Caco-2 (cell line): Measurements from ENCODE around the gene IKZF3. TPM values are rescaled to one million over a fixed set of nuclear protein-coding genes. Genes with fewer than 3 reads are reported as not detected.

Experiments used
- BruUV-seq: library from RNA; stranded (reverse); fragments of 400-500 nt; replicated peaks from 2 replicates; lab custom pipeline; 2021; lab: Mats Ljungman, UMichigan
- CTCF ChIA-PET: fragments of 300-600 bp; sonication (Branson Sonifier 250); formaldehyde crosslinking; loops from one replicate; lab custom pipeline; 2022; ENCODE audit warnings: antibody characterized with exemption; lab: Charles Lee
- POLR2A ChIA-PET: fragments of 300-600 bp; sonication (Branson Sonifier 250); formaldehyde crosslinking; loops from one replicate; lab custom pipeline; 2022; ENCODE audit warnings: antibody characterized with exemption; lab: Charles Lee
- DNase-seq, 2 experiments: peaks; one replicate each; pipeline versions ENCODE4 v3.0.0 to v3.0.0-alpha.2; 2020 to 2022
- H3K27me3 ChIP-seq: replicated peaks from 2 replicates; pipeline ENCODE4 v1.6.0; 2011; ENCODE audit warnings: low read length; ENCODE audit not compliant: control insufficient read depth, insufficient read depth
- H3K36me3 ChIP-seq: 2 replicates; pipeline ENCODE4 v1.5.1; 2011; ENCODE audit warnings: low read length; ENCODE audit not compliant: control insufficient read depth, insufficient read depth
- H3K4me1 ChIP-seq: fragments of 250-450 bp; sonication (Bioruptor Pico); 2 replicates; pipeline ENCODE4 v1.5.1; 2020; ENCODE audit warnings: mild to moderate bottlenecking
- H3K4me3 ChIP-seq: 2 replicates; pipeline ENCODE4 v1.5.1; 2011; ENCODE audit warnings: low read depth, mild to moderate bottlenecking, control low read depth, low read length
- H3K9me3 ChIP-seq: fragments of 250-450 bp; sonication (Bioruptor Pico); 2 replicates; pipeline ENCODE4 v1.5.1; 2020; ENCODE audit warnings: mild to moderate bottlenecking, moderate library complexity
- H3K27ac Mint-ChIP-seq: one replicate; pipeline ENCODE4 v1.8.0; 2022; ENCODE audit warnings: mixed read lengths; ENCODE audit not compliant: unreplicated experiment
- H3K27me3 Mint-ChIP-seq: one replicate; pipeline ENCODE4 v1.8.0; 2022; ENCODE audit warnings: mixed read lengths; ENCODE audit not compliant: insufficient read depth, unreplicated experiment
- H3K36me3 Mint-ChIP-seq: one replicate; pipeline ENCODE4 v1.8.0; 2022; ENCODE audit warnings: mild to moderate bottlenecking, mixed read lengths; ENCODE audit not compliant: insufficient read depth, unreplicated experiment
- H3K4me1 Mint-ChIP-seq: one replicate; pipeline ENCODE4 v1.8.0; 2022; ENCODE audit warnings: low read depth, mixed read lengths; ENCODE audit not compliant: unreplicated experiment
- H3K4me3 Mint-ChIP-seq: one replicate; pipeline ENCODE4 v1.8.0; 2022; ENCODE audit warnings: mild to moderate bottlenecking, moderate library complexity, mixed read lengths; ENCODE audit not compliant: unreplicated experiment
- H3K9me3 Mint-ChIP-seq: one replicate; pipeline ENCODE4 v1.8.0; 2022; ENCODE audit warnings: mixed read lengths; ENCODE audit not compliant: unreplicated experiment
- CTCF ChIP-seq, 2 experiments: fragments of 200-600 bp in 1 of 2; IDR thresholded peaks; 1 replicate in 1 of 2; 2 replicates in 1 of 2; pipeline versions ENCODE4 v1.5.1 to v1.8.0; 2011 to 2022; ENCODE audit warnings: antibody characterized with exemption in 1 of 2, control low read depth in 1 of 2, inconsistent platforms in 1 of 2, low read depth in 1 of 2, low read length in 1 of 2, mild to moderate bottlenecking in 1 of 2, moderate library complexity in 1 of 2; ENCODE audit not compliant: insufficient read depth in 1 of 2, severe bottlenecking in 1 of 2, unreplicated experiment in 1 of 2
- intact Hi-C: fragments of 100-400 bp; cut with micrococcal nuclease; formaldehyde crosslinking; loops from one replicate; pipeline ENCODE4 v1.10.0; 2022; ENCODE audit not compliant: unreplicated experiment
- total RNA-seq: library from RNA; stranded (reverse); gene quantifications from 2 replicates; pipeline ENCODE4 v1.2.3, GENCODE V29; 2022

The IKZF3 gene
- total RNA-seq, 1 experiment from 2014 or later, result 2.8 TPM

- Histone ChIP-seq H3K4me3 (no peak within 1 kb of the TSS), H3K4me1 (no peaks in the 10 kb centered on the region), H3K9me3 (no peaks in the 10 kb centered on the region), H3K27me3 (no peaks in the 10 kb centered on the region), H3K36me3 (no peaks in the 10 kb centered on the region)
- no peak for TF ChIP-seq CTCF (IDR thresholded peaks at IDR 0.05; ENCODE audit: insufficient read depth in 1 of 2, low read depth in 1 of 2, low read length in 1 of 2, severe bottlenecking in 1 of 2, unreplicated experiment in 1 of 2)
- H3K9me3 Mint-ChIP-seq, result no peaks in the 10 kb centered on the region
- no peaks in the 10 kb centered on the region for H3K4me1 Mint-ChIP-seq
- H3K27ac Mint-ChIP-seq, result no peak within 1 kb of the TSS
- BruUV-seq, result no TSS peak
- DNase-seq, result no peak
- no peak within 1 kb of the TSS for H3K4me3 Mint-ChIP-seq
- ChIA-PET POLR2A (no interaction called here), CTCF (no interaction called here)
- intact Hi-C loops, result no loop called here
- peaks cover 17% of the 10 kb centered on the region for H3K27me3 Mint-ChIP-seq
- H3K36me3 Mint-ChIP-seq, result peaks cover 5% of the 10 kb centered on the region
These were observed 3.9 kb upstream of the IKZF3 start, which contains the start of gene ZPBP2 for GRCh38 chr17:39867880-39868553. Gene ZPBP2 (plus strand): TSS chr17:39868202. CDS start chr17:39868355, 153 bp downstream.

- H3K36me3 Mint-ChIP-seq, result peaks cover 5% of the 10 kb centered on the region
- peaks cover 17% of the 10 kb centered on the region for H3K27me3 Mint-ChIP-seq
- intact Hi-C loops, result no loop called here
- H3K4me1 Mint-ChIP-seq, result no peaks in the 10 kb centered on the region
- CTCF ChIA-PET, result no interaction called here
- Histone ChIP-seq H3K4me1 (no peaks in the 10 kb centered on the region), H3K9me3 (no peaks in the 10 kb centered on the region), H3K4me3 (no peak overlapping the region), H3K27me3 (no peaks in the 10 kb centered on the region), H3K36me3 (no peaks in the 10 kb centered on the region)
- H3K4me3 Mint-ChIP-seq, result no peak overlapping the region
- POLR2A ChIA-PET, result no interaction called here
- TF ChIP-seq CTCF (IDR thresholded peaks at IDR 0.05; ENCODE audit: insufficient read depth in 1 of 2, low read depth in 1 of 2, low read length in 1 of 2, severe bottlenecking in 1 of 2, unreplicated experiment in 1 of 2), result no peak
- no peak for DNase-seq
- H3K9me3 Mint-ChIP-seq, result no peaks in the 10 kb centered on the region
- H3K27ac Mint-ChIP-seq, result no peak overlapping the region
- no TSS peak for BruUV-seq
These were observed 3.2 kb upstream of the IKZF3 start for GRCh38 chr17:39867084-39867879.

GRCh38 chr17:39866013-39866730 is 2.1 kb upstream of the IKZF3 start:
- intact Hi-C loops, result no loop called here
- DNase-seq, result no peak
- Mint-ChIP-seq H3K27me3 (peaks cover 14% of the 10 kb centered on the region), H3K9me3 (no peaks in the 10 kb centered on the region), H3K4me1 (no peaks in the 10 kb centered on the region), H3K36me3 (peaks cover 5% of the 10 kb centered on the region), H3K27ac (no peak overlapping the region), H3K4me3 (no peak overlapping the region)
- no peak for TF ChIP-seq CTCF (IDR thresholded peaks at IDR 0.05; ENCODE audit: insufficient read depth in 1 of 2, low read depth in 1 of 2, low read length in 1 of 2, severe bottlenecking in 1 of 2, unreplicated experiment in 1 of 2)
- ChIA-PET POLR2A (no interaction called here), CTCF (no interaction called here)
- Histone ChIP-seq H3K27me3 (no peaks in the 10 kb centered on the region), H3K4me3 (no peak overlapping the region), H3K9me3 (no peaks in the 10 kb centered on the region), H3K36me3 (no peaks in the 10 kb centered on the region), H3K4me1 (no peaks in the 10 kb centered on the region)
- BruUV-seq, result no TSS peak
